ENCODE measurements around the gene TBC1D22A.

The TBC1D22A gene

DNA sequence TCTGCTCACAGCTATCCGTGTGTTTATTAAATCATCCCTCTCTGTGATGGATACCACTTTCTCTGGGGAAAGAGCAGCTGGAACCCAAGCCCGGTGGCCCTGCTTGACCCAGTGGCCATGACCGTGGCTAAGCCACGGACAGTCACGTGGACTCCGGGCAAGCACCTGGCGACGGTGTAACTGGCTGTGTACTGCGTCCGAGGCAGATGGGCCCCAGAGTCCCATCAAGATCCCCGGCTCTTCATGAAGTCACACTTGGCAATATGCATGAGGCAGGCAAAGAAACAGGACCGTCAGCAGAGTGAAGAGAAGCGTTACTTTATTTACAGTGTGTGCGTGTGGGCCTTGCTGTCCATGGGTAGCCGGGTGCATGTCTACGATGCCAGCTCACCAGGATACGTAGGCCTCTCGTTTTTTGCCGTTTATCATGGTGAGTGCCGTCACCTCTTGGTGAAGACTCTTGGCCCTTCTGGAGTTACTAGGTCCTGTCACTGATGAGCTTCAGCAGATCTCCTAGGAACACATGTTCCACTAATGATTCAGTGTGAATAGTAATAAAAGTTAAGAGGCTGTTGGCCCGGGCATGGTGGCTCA, 366.3 kb downstream of the TBC1D22A start:
- H3K9me3 ChIP-seq (ENCODE audit: severe bottlenecking): no peaks in the 10 kb centered on the region
- H3K4me3 ChIP-seq (ENCODE audit: low read depth, low read length): no peak overlapping the region
- no peaks in the 10 kb centered on the region for H3K27me3 ChIP-seq (ENCODE audit: insufficient read depth, low read depth, severe bottlenecking)
- TF ChIP-seq, protein P1, sequence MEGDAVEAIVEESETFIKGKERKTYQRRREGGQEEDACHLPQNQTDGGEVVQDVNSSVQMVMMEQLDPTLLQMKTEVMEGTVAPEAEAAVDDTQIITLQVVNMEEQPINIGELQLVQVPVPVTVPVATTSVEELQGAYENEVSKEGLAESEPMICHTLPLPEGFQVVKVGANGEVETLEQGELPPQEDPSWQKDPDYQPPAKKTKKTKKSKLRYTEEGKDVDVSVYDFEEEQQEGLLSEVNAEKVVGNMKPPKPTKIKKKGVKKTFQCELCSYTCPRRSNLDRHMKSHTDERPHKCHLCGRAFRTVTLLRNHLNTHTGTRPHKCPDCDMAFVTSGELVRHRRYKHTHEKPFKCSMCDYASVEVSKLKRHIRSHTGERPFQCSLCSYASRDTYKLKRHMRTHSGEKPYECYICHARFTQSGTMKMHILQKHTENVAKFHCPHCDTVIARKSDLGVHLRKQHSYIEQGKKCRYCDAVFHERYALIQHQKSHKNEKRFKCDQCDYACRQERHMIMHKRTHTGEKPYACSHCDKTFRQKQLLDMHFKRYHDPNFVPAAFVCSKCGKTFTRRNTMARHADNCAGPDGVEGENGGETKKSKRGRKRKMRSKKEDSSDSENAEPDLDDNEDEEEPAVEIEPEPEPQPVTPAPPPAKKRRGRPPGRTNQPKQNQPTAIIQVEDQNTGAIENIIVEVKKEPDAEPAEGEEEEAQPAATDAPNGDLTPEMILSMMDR (IDR thresholded peaks at IDR 0.05; ENCODE audit: low read depth, low read length): no peak
- H3K27ac ChIP-seq: no peak overlapping the region
- no peak for DNase-seq
- H3K36me3 ChIP-seq: no peaks in the 10 kb centered on the region

DNA sequence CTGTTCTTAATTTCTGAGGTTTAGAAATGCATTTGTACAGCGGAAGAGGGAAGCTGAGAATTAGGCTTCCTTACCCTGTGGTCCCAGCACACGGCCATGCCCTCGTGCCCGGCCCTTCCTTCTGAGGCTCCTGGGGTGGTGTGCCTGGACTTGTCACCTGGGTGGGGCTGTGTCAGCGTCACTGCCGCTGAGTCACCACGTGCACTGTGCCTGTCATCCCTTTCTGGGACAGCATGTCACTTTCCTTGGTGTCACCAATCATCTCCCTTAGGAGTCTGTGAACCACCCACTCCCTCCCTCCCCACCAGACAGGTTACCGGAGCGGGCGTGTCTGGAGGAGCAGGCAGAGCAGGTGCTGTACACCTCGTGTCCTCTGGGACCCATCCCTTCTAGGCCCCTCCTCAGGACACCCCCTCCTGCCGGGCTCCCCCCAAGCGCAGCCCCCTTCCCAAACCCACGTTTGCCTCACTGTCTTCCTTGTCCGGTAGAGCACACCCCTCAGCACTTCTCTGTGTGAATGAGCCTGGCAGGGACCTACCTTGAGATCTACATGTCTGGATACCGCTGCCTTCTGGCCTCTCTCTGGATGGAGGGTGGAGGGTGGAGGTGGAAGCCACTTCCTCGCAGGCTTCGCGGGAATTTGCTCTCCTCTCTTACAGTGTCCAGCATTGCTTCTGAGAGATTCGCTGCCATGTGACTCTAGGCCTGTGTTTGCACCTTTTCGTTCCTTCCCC, 367.6 kb downstream of the TBC1D22A start:
- Histone ChIP-seq H3K36me3 (no peaks in the 10 kb centered on the region), H3K27me3 (ENCODE audit: insufficient read depth, low read depth, severe bottlenecking) (no peaks in the 10 kb centered on the region), H3K9me3 (ENCODE audit: severe bottlenecking) (no peaks in the 10 kb centered on the region), H3K4me3 (ENCODE audit: low read depth, low read length) (no peak overlapping the region), H3K27ac (no peak overlapping the region; the same call in 1 of the 2 replicates)
- DNase-seq: peak; percentile 30
- TF ChIP-seq, protein P1 (IDR thresholded peaks at IDR 0.05; ENCODE audit: low read depth, low read length): no peak

DNA sequence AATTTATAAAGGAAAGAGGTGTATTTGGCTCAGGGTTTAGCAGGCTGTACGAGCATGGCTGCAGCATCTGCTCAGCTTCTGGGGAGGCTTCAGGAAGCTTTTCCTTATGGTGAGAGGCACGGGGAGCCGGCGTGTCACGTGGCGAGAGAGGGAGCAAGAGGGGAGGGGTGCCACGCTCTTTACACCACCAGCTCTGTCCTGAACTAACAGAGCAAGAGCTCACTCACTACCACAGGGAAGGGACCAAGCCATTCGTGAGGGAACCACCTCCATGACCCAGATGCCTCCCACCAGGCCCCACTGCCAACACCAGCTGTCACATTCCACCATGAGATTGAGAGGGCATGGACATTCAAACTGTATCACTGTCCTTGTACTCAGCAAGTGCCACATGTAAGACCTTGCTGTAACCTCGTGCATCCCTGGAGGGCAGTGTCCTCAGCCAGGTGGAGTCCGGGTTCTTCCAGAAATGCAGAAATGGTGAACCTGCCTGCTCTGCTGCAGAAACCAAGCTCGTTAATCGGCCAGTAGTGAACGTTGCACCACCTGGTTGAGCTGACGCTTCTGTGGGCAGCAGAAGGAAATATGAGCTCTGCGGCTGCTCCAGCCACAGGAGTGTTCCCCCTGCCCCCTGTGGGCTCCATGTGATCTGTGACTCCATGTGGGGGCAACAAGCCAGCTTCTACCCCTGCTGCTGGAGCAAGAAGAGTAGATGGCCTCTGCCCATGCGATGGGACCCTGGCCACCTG, 368.6 kb downstream of the TBC1D22A start:
- Histone ChIP-seq H3K36me3 (no peaks in the 10 kb centered on the region), H3K4me3 (ENCODE audit: low read depth, low read length) (no peak overlapping the region), H3K27me3 (ENCODE audit: insufficient read depth, low read depth, severe bottlenecking) (no peaks in the 10 kb centered on the region), H3K27ac (no peak overlapping the region), H3K9me3 (ENCODE audit: severe bottlenecking) (no peaks in the 10 kb centered on the region)
- DNase-seq: no peak
- TF ChIP-seq, protein P1 (IDR thresholded peaks at IDR 0.05; ENCODE audit: low read depth, low read length): no peak

DNA sequence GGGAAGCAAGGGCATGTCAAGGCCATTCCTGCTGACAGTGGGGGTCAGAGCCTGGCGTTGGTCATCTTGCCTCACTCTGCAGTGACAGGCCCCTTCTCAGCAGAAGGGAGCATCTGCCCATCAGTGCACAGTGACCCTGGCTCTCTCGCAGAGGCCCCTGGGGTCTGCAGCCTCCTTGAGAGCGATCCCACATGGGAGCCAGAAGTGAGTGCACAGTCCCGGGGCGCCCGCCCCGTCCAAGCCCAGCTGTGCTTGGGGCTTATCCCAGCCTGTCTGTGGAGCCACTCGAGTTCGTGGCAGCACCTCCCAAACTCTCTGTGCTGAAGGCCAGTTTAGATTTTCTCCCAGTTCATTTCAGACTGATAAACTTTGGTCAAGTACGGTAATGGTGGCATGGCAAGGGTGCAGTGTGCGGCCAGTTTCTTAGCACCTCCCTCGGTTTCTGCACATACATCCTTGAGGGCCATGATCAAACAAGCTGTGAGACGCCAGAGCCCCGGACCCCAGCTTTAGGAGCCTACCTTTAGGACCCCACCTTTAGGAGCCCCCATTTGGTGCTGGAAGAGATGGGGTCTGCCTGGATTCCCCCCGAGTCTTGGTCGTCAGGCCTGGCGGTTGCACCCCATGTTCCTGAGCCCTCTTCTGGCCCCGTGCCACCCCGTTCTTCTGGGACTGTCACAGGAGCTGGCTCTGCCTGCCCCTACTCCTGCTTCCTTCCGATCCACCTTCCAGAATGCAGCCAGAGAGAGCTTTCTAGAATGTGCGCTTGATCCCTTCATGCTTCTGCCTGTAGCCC, 369.4 kb downstream of the TBC1D22A start:
- H3K27ac ChIP-seq: no peak overlapping the region
- DNase-seq: no peak
- no peak overlapping the region for H3K4me3 ChIP-seq (ENCODE audit: low read depth, low read length)
- H3K36me3 ChIP-seq: no peaks in the 10 kb centered on the region
- TF ChIP-seq, protein P1 (IDR thresholded peaks at IDR 0.05; ENCODE audit: low read depth, low read length): no peak
- no peaks in the 10 kb centered on the region for H3K27me3 ChIP-seq (ENCODE audit: insufficient read depth, low read depth, severe bottlenecking)
- H3K9me3 ChIP-seq (ENCODE audit: severe bottlenecking): no peaks in the 10 kb centered on the region

DNA sequence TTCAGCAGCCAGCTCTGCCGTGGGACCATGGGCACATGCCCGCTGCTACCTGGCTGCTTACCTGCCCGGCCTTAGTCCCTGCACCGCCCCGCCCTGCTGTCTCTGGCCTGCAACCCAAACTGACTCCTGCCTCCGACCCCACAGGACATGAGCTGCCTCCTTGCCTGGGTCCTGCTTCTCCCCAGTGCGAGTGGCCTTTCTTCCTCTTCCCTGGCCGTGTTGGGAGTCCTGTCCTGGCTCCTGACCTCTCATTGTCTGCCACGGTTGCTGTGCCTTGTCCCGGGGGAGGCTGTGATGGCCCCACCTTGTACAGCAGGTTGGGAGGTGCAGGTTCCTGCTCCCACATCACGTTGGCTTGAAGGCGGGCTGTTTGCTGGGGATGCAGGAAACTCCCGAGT, 370.0 kb downstream of the TBC1D22A start:
- Histone ChIP-seq H3K4me3 (ENCODE audit: low read depth, low read length) (no peak overlapping the region), H3K27me3 (ENCODE audit: insufficient read depth, low read depth, severe bottlenecking) (no peaks in the 10 kb centered on the region), H3K27ac (no peak overlapping the region), H3K36me3 (no peaks in the 10 kb centered on the region), H3K9me3 (ENCODE audit: severe bottlenecking) (no peaks in the 10 kb centered on the region)
- TF ChIP-seq, protein P1 (IDR thresholded peaks at IDR 0.05; ENCODE audit: low read depth, low read length): no peak
- DNase-seq: no peak
